ENCODE measurements around the gene TSFM. TPM values are rescaled to one million over a fixed set of nuclear protein-coding genes. Genes with fewer than 3 reads are reported as not detected.

TSFM gene
- total RNA-seq, 1 donor from 2014 or later: 18.1 TPM

DNA sequence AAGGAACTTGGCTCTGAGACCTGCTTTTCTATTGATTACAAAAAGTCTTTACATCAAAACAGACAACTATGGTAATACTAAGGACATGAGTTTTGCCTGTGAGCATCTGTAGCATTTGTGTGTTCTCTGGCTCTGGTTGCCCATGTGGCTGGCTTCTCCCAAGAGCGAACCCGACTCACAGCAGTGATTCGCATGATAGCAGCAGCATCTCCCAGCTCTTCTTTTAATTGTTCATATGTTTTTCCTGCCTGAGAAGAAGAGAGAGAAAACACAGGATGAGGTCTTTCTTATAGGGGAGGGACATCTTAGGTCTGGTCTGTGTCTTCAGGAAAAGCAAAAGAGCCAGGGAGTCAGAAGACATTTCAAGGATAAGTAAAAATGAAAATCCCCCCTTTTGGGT is 18.4 kb downstream of the TSFM start:
- Mint-ChIP-seq H3K4me1 (no peaks in the 10 kb centered on the region), H3K9me3 (no peaks in the 10 kb centered on the region)
- no peaks in the 10 kb centered on the region for H3K9me3 ChIP-seq (ENCODE audit: low read depth)

DNA sequence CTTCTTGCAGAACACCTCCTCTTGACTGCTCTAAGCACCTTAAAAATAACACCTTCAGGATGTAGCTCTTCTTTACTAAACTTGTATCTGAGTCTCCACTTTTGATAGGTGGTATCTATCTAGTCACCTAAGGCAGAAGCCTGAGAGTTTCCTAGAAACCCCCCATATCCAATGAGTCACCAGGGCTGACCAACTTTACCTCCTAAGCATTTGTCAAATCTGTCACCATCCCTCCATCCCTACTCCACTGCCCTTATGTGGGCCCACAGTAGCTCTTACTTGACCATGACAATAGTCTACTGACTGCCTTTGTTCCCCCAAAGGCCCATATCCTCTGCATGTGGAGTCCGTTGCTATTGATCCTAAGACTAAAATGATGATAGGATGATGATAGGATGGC is 20.0 kb downstream of the TSFM start:
- no peak for TF ChIP-seq EZH2 (IDR thresholded peaks at IDR 0.05)
- TF ChIP-seq EZH2phosphoT487 (IDR thresholded peaks at IDR 0.05): no peak
- TF ChIP-seq, protein P1, sequence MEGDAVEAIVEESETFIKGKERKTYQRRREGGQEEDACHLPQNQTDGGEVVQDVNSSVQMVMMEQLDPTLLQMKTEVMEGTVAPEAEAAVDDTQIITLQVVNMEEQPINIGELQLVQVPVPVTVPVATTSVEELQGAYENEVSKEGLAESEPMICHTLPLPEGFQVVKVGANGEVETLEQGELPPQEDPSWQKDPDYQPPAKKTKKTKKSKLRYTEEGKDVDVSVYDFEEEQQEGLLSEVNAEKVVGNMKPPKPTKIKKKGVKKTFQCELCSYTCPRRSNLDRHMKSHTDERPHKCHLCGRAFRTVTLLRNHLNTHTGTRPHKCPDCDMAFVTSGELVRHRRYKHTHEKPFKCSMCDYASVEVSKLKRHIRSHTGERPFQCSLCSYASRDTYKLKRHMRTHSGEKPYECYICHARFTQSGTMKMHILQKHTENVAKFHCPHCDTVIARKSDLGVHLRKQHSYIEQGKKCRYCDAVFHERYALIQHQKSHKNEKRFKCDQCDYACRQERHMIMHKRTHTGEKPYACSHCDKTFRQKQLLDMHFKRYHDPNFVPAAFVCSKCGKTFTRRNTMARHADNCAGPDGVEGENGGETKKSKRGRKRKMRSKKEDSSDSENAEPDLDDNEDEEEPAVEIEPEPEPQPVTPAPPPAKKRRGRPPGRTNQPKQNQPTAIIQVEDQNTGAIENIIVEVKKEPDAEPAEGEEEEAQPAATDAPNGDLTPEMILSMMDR (IDR thresholded peaks at IDR 0.05): no peak
- Mint-ChIP-seq H3K4me3 (no peak overlapping the region), H3K9me3 (no peaks in the 10 kb centered on the region), H3K36me3 (peaks cover 4% of the 10 kb centered on the region), H3K4me1 (no peaks in the 10 kb centered on the region), H3K27me3 (ENCODE audit: insufficient read depth, low read depth) (peaks cover 4% of the 10 kb centered on the region), H3K27ac (no peak overlapping the region)
- Histone ChIP-seq H3K4me2 (no peak overlapping the region), H4K20me1 (ENCODE audit: low read depth) (no peaks in the 10 kb centered on the region), H3K36me3 (no peaks in the 10 kb centered on the region), H3K79me2 (ENCODE audit: low read depth) (no peaks in the 10 kb centered on the region), H3K4me1 (no peaks in the 10 kb centered on the region), H3K9ac (no peak overlapping the region), H3F3A (ENCODE audit: low read depth) (peaks cover 4% of the 10 kb centered on the region), H3K27ac (no peak overlapping the region), H3K9me3 (ENCODE audit: low read depth) (no peaks in the 10 kb centered on the region), H2AFZ (replicated peaks) (no peak overlapping the region), H3K4me3 (no peak overlapping the region), H3K27me3 (no peaks in the 10 kb centered on the region)
- DNase-seq (ENCODE audit: low spot score): no peak

More for the DNA sequence above, 18.4 kb downstream of the TSFM start:
- Mint-ChIP-seq H3K27me3 (ENCODE audit: insufficient read depth, low read depth) (no peaks in the 10 kb centered on the region), H3K36me3 (peaks cover 6% of the 10 kb centered on the region), H3K27ac (no peak overlapping the region), H3K4me3 (no peak overlapping the region)
- DNase-seq (ENCODE audit: low spot score): no peak
- H3F3A ChIP-seq (ENCODE audit: low read depth): peaks cover 7% of the 10 kb centered on the region
- no peak overlapping the region for H3K4me2 ChIP-seq
- H3K9ac ChIP-seq: no peak overlapping the region
- no peak overlapping the region for H2AFZ ChIP-seq (replicated peaks)
- H4K20me1 ChIP-seq (ENCODE audit: low read depth): no peaks in the 10 kb centered on the region
- TF ChIP-seq EZH2phosphoT487 (IDR thresholded peaks at IDR 0.05): no peak
- TF ChIP-seq EZH2 (IDR thresholded peaks at IDR 0.05): no peak
- TF ChIP-seq, protein P1 (IDR thresholded peaks at IDR 0.05): no peak
- no peak overlapping the region for H3K4me3 ChIP-seq
- no peaks in the 10 kb centered on the region for H3K79me2 ChIP-seq (ENCODE audit: low read depth)
- no peaks in the 10 kb centered on the region for H3K4me1 ChIP-seq
- H3K36me3 ChIP-seq: peaks cover under 1% of the 10 kb centered on the region
- H3K27ac ChIP-seq: no peak overlapping the region
- H3K27me3 ChIP-seq: no peaks in the 10 kb centered on the region

DNA sequence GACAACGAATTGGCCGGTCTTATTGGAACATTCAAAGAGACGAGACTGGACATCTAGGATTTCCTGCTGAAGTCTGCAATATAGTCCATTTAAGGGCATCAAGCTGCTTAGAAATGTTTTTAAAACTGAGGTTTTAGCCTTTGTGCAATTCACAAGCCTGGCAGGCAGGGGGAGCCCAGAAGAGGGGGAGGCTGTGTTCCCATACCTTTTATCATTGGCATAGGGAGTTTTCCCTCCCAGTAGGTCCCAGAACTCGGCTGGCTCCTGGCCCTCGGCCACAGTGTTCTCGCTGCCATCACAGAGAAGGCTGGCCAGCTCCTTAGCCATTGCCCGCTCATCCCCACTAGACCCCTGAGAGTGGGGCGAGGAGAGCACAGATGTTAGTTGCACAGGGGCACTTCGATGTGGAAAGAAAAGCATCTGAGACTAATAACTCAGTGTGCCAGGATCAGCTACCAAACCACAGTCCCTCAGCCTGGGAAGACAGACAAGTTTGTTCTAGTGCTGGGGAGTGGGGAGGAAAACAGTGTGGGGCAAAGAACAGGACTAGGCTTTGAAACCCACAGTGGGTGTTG is 20.8 kb downstream of the TSFM start:
- Mint-ChIP-seq H3K36me3 (peaks cover 4% of the 10 kb centered on the region), H3K4me3 (no peak overlapping the region), H3K4me1 (no peaks in the 10 kb centered on the region), H3K27me3 (ENCODE audit: insufficient read depth, low read depth) (peaks cover 4% of the 10 kb centered on the region), H3K27ac (no peak overlapping the region), H3K9me3 (no peaks in the 10 kb centered on the region)
- no peaks in the 10 kb centered on the region for H3K4me1 ChIP-seq
- no peaks in the 10 kb centered on the region for H3F3A ChIP-seq (ENCODE audit: low read depth)
- TF ChIP-seq EZH2 (IDR thresholded peaks at IDR 0.05): no peak
- TF ChIP-seq, protein P1 (IDR thresholded peaks at IDR 0.05): peak; percentile 78
- H3K9ac ChIP-seq: no peak overlapping the region
- H4K20me1 ChIP-seq (ENCODE audit: low read depth): no peaks in the 10 kb centered on the region
- no peaks in the 10 kb centered on the region for H3K79me2 ChIP-seq (ENCODE audit: low read depth)
- DNase-seq (ENCODE audit: low spot score): peak; percentile 66
- H3K9me3 ChIP-seq (ENCODE audit: low read depth): no peaks in the 10 kb centered on the region
- H3K27me3 ChIP-seq: no peaks in the 10 kb centered on the region
- no peaks in the 10 kb centered on the region for H3K36me3 ChIP-seq
- H3K4me2 ChIP-seq: no peak overlapping the region
- H3K27ac ChIP-seq: no peak overlapping the region
- H2AFZ ChIP-seq (replicated peaks): no peak overlapping the region
- no peak overlapping the region for H3K4me3 ChIP-seq
